IMR-90 (cell line): ENCODE data around the gene FXYD3. TPM values are rescaled to one million over a fixed set of nuclear protein-coding genes. Genes with fewer than 3 reads are reported as not detected.
"Not testable (repeated sequence)": the region's sequence is repeated elsewhere in the genome, so short reads cannot be mapped to it uniquely, and the experiment has no call there.

Experiments used
- ATAC-seq: fragments of 200-7000 bp; cut with Tn5 transposase; 2 replicates; pipeline ENCODE4 v1.9.1; 2020; ENCODE audit warnings: low read depth, mild to moderate bottlenecking, moderate library complexity
- BruUV-seq: library from RNA; stranded (reverse); fragments of 400-500 nt; replicated peaks from 2 replicates; lab custom pipeline; 2021; lab: Mats Ljungman, UMichigan
- CTCF ChIA-PET: fragments of 300-600 bp; formaldehyde crosslinking; extraction: SDS; loops from one replicate; lab custom pipeline; 2021; ENCODE audit warnings: antibody characterized with exemption; lab: Yijun Ruan, JAX
- POLR2A ChIA-PET: fragments of 300-600 bp; sonication (Branson Sonifier 250); formaldehyde crosslinking; loops from one replicate; lab custom pipeline; 2022; ENCODE audit warnings: antibody characterized with exemption; ENCODE audit not compliant: unreplicated experiment; lab: Charles Lee
- DNase-seq: peaks from one replicate; pipeline ENCODE4 v3.0.0; 2013
- H2AFZ ChIP-seq: replicated peaks from 2 replicates; pipeline ENCODE3; 2013; ENCODE audit warnings: low read length, mild to moderate bottlenecking; ENCODE audit not compliant: poor library complexity
- H2AK5ac ChIP-seq: 2 replicates; pipeline ENCODE4 v1.6.1; 2013; ENCODE audit warnings: low read depth, low read length, inconsistent platforms
- H2AK9ac ChIP-seq: replicated peaks from 2 replicates; pipeline ENCODE3; 2013; ENCODE audit warnings: mild to moderate bottlenecking, low read depth, low read length, moderate library complexity; ENCODE audit not compliant: poor library complexity
- H2BK120ac ChIP-seq: 2 replicates; pipeline ENCODE4 v1.6.1; 2013; ENCODE audit warnings: low read depth, low read length, inconsistent platforms
- H2BK15ac ChIP-seq: 3 replicates; pipeline ENCODE4 v1.6.1; 2013; ENCODE audit warnings: low read depth, low read length, inconsistent platforms
- H2BK20ac ChIP-seq: 2 replicates; pipeline ENCODE4 v1.6.1; 2013; ENCODE audit warnings: low read depth, mild to moderate bottlenecking, inconsistent platforms, low read length, moderate library complexity
- H2BK5ac ChIP-seq: 2 replicates; pipeline ENCODE4 v1.6.1; 2013; ENCODE audit warnings: mild to moderate bottlenecking, low read depth, low read length, inconsistent platforms; ENCODE audit not compliant: poor library complexity, severe bottlenecking
- H3K14ac ChIP-seq: replicated peaks from 2 replicates; pipeline ENCODE4 v1.6.1; 2013; ENCODE audit warnings: low read depth, low read length, inconsistent platforms
- H3K18ac ChIP-seq: 2 replicates; pipeline ENCODE4 v1.6.1; 2013; ENCODE audit warnings: low read depth, low read length, control low read depth
- H3K23ac ChIP-seq: 2 replicates; pipeline ENCODE4 v1.6.1; 2013; ENCODE audit warnings: low read depth, low read length, inconsistent platforms
- H3K27ac ChIP-seq: 2 replicates; pipeline ENCODE4 v1.5.1; 2013; ENCODE audit warnings: mild to moderate bottlenecking, control low read depth, low read length; ENCODE audit not compliant: insufficient read depth
- H3K27me3 ChIP-seq: 2 replicates; pipeline ENCODE4 v1.6.1; 2013; ENCODE audit warnings: low read length; ENCODE audit not compliant: control insufficient read depth, insufficient read depth
- H3K36me3 ChIP-seq: 2 replicates; pipeline ENCODE4 v1.6.1; 2013; ENCODE audit warnings: low read length, mixed read lengths; ENCODE audit not compliant: control insufficient read depth, insufficient read depth
- H3K4ac ChIP-seq: 2 replicates; pipeline ENCODE4 v1.6.1; 2013; ENCODE audit warnings: low read depth, low read length, inconsistent platforms
- H3K4me1 ChIP-seq: 2 replicates; pipeline ENCODE4 v1.6.1; 2013; ENCODE audit warnings: low read length, mixed read lengths; ENCODE audit not compliant: control insufficient read depth, insufficient read depth
- H3K4me2 ChIP-seq: 2 replicates; pipeline ENCODE4 v1.6.1; 2013; ENCODE audit warnings: low read depth, mild to moderate bottlenecking, control low read depth, low read length, moderate library complexity
- H3K4me3 ChIP-seq: 2 replicates; pipeline ENCODE4 v1.5.1; 2013; ENCODE audit warnings: low read depth, mild to moderate bottlenecking, control low read depth, low read length, moderate library complexity; ENCODE audit not compliant: insufficient read depth
- H3K56ac ChIP-seq: 2 replicates; pipeline ENCODE4 v1.6.1; 2013; ENCODE audit warnings: low read length, inconsistent platforms; ENCODE audit not compliant: insufficient read depth; ENCODE audit errors: extremely low read depth
- H3K79me1 ChIP-seq, 2 experiments: 2 replicates each; pipeline ENCODE4 v1.6.1; 2013; ENCODE audit warnings: low read length in 2 of 2, inconsistent platforms in 1 of 2, low read depth in 1 of 2
- H3K9ac ChIP-seq: 2 replicates; pipeline ENCODE4 v1.6.1; 2013; ENCODE audit warnings: low read depth, low read length, control low read depth
- H3K9me1 ChIP-seq: 2 replicates; pipeline ENCODE4 v1.6.1; 2013; ENCODE audit warnings: low read length, inconsistent platforms; ENCODE audit not compliant: insufficient read depth
- H3K9me3 ChIP-seq: 2 replicates; pipeline ENCODE4 v1.6.1; 2013; ENCODE audit warnings: low read length; ENCODE audit not compliant: control insufficient read depth, insufficient read depth
- H4K20me1 ChIP-seq: 2 replicates; pipeline ENCODE4 v1.6.1; 2013; ENCODE audit warnings: low read length, inconsistent platforms; ENCODE audit not compliant: insufficient read depth
- H4K5ac ChIP-seq: 2 replicates; pipeline ENCODE4 v1.6.1; 2013; ENCODE audit warnings: mild to moderate bottlenecking, low read depth, low read length, control low read depth
- H4K8ac ChIP-seq, 2 experiments: 2 replicates each; pipeline ENCODE4 v1.6.1; 2013; ENCODE audit warnings: low read depth in 2 of 2, low read length in 2 of 2, control low read depth in 1 of 2, inconsistent platforms in 1 of 2
- H4K91ac ChIP-seq: 2 replicates; pipeline ENCODE4 v1.6.1; 2013; ENCODE audit warnings: low read depth, low read length, inconsistent platforms; ENCODE audit not compliant: insufficient read depth
- NFE2L2 ChIP-seq: fragments of 150-350 bp; IDR thresholded peaks from 2 replicates; pipeline ENCODE4 v1.6.1; 2016; ENCODE audit warnings: low read depth, mild to moderate bottlenecking, low read length
- RAD21 ChIP-seq: IDR thresholded peaks from 2 replicates; pipeline ENCODE4 v1.6.1; 2012; ENCODE audit warnings: low read length, improper control_type of control experiment
- RCOR1 ChIP-seq: IDR thresholded peaks from 2 replicates; pipeline ENCODE4 v1.6.1; 2012; ENCODE audit warnings: mild to moderate bottlenecking, low read length, improper control_type of control experiment; ENCODE audit not compliant: insufficient replicate concordance
- RFX5 ChIP-seq: IDR thresholded peaks from 2 replicates; pipeline ENCODE4 v1.8.0; 2012; ENCODE audit warnings: low read depth, mild to moderate bottlenecking, low read length, moderate library complexity
- WGBS, 2 experiments: methylation state at CpG; one replicate each; pipeline versions ENCODE4 v1.1.5 to v1.1.7; 2013; ENCODE audit warnings: missing lambda C conversion rate in 2 of 2; ENCODE audit not compliant: insufficient read length in 1 of 2; ENCODE audit errors: extremely low coverage in 2 of 2; 5-methylcytosine and 5-hydroxymethylcytosine counted together
- dilution Hi-C: fragments of 300-500 bp; cut with HindIII; formaldehyde crosslinking; loops from one replicate; pipeline ENCODE4 v1.14.3; 2018; ENCODE audit warnings: low sequenced_read_pairs; ENCODE audit not compliant: unreplicated experiment
- in situ Hi-C: fragments of 300-500 bp; cut with MboI; formaldehyde crosslinking; loops from 3 replicates; pipeline ENCODE4 v1.14.3; 2019; ENCODE audit warnings: low sequenced_read_pairs, inconsistent platforms, mixed read lengths
- intact Hi-C: fragments of 100-400 bp; cut with micrococcal nuclease; formaldehyde crosslinking; loops from 2 replicates; pipeline ENCODE4 v1.10.0; 2022
- polyA plus RNA-seq, 3 experiments: library from polyadenylated mRNA; depleted of rRNA; stranded (reverse); fragments of >200 nt; gene quantifications; 2 replicates each; pipeline ENCODE4 v1.2.3, GENCODE V29; 2012; ENCODE audit warnings: low replicate concordance in 1 of 3
- total RNA-seq: library from RNA; depleted of rRNA; stranded (reverse); fragments of >200 nt; gene quantifications from 2 replicates; pipeline ENCODE4 v1.2.3, GENCODE V29; 2012

FXYD3 gene
- total and polyA plus RNA-seq, 2 of the 4 experiments (the other 2 are of a cell fraction): not detected

- Histone ChIP-seq H3K27me3 (no peaks in the 10 kb centered on the region), H3K4ac (no peak overlapping the region), H3K36me3 (no peaks in the 10 kb centered on the region), H2BK5ac (no peak overlapping the region), H3K18ac (no peak overlapping the region), H2BK120ac (no peak overlapping the region), H3K4me2 (no peak overlapping the region), H4K8ac (no peak overlapping the region), H2BK15ac (no peak overlapping the region), H4K5ac (no peak overlapping the region), H3K9me1 (peaks cover 9% of the 10 kb centered on the region; the same call in 1 of the 2 replicates), H3K9me3 (no peaks in the 10 kb centered on the region), H2BK20ac (no peak overlapping the region), H3K79me1 (peaks cover 8 to 25% of the 10 kb centered on the region in 2 experiments; a peak in 2 of 4 replicates), H4K20me1 (0 out of 2 replicates have a peak, but pooled peaks cover 1% of the 10 kb centered on the region), H3K23ac (no peak overlapping the region), H2AK5ac (no peak overlapping the region; the same call in 1 of the 2 replicates), H3K4me3 (no peak overlapping the region), H3K56ac (no peak overlapping the region), H3K14ac (no peak overlapping the region), H3K9ac (no peak overlapping the region), H3K4me1 (peaks cover 9% of the 10 kb centered on the region), H2AFZ (peak overlapping the region; percentile 7), H3K27ac (no peak overlapping the region), H2AK9ac (no peak overlapping the region), H4K91ac (no peak overlapping the region)
- dilution Hi-C loops (no loop called here), in situ Hi-C loops (no loop called here), intact Hi-C loops (no loop called here)
- ChIA-PET CTCF (no interaction called here), POLR2A (no interaction called here)
- ATAC-seq (no peak), DNase-seq (no peak)
- no TSS peak for BruUV-seq
- WGBS, 2 experiments: 88% methylated on average over 6 of the region's 20 CpGs; no CpG with 5 or more reads in 1 of the 2 experiments
- no peak for TF ChIP-seq NFE2L2
- no peak for TF ChIP-seq RFX5
- no peak for TF ChIP-seq RAD21
- no peak for TF ChIP-seq RCOR1
Observed at GRCh38 chr19:35151273-35152065, 35.8 kb downstream of the FXYD3 start.

GRCh38 chr19:35153129-35153522 is 37.5 kb downstream of the FXYD3 start:
- H2BK20ac ChIP-seq, H4K20me1 ChIP-seq, POLR2A ChIA-PET, H4K5ac ChIP-seq, H3K4me2 ChIP-seq, H2BK15ac ChIP-seq, intact Hi-C loops, H2BK5ac ChIP-seq, ATAC-seq, H3K14ac ChIP-seq, H3K4me1 ChIP-seq, dilution Hi-C loops, H4K91ac ChIP-seq, H3K4ac ChIP-seq, H3K18ac ChIP-seq, H2AK9ac ChIP-seq, H2BK120ac ChIP-seq, H3K4me3 ChIP-seq, H3K9ac ChIP-seq, in situ Hi-C loops, H3K9me3 ChIP-seq, H3K27me3 ChIP-seq, BruUV-seq, H3K23ac ChIP-seq, H3K27ac ChIP-seq, H4K8ac ChIP-seq, DNase-seq, H3K56ac ChIP-seq: not testable (repeated sequence)
- CTCF ChIA-PET: interaction anchor here (0.6 to 1.2 kb wide), 2 partner anchors 12 to 618 kb away, joined by 3 to 4 read pairs; no protein-coding TSS in a partner anchor
- H3K36me3 ChIP-seq: peaks cover 11% of the 10 kb centered on the region
- WGBS, 2 experiments: 33% methylated on average over 1 of the region's 10 CpGs; no CpG with 5 or more reads in 1 of the 2 experiments
- peaks cover 8 to 39% of the 10 kb centered on the region in 2 experiments; a peak in 2 of 4 replicates for H3K79me1 ChIP-seq
- peaks cover 12% of the 10 kb centered on the region; the same call in 1 of the 2 replicates for H3K9me1 ChIP-seq
- H2AK5ac ChIP-seq: 0 out of 2 replicates have a peak overlapping the region, but pooled peaks have one; percentile 9
- H2AFZ ChIP-seq: peak overlapping the region; percentile 100
